ENCODE data around the gene CD274.
"Not testable (repeated sequence)": the region's sequence is repeated elsewhere in the genome, so short reads cannot be mapped to it uniquely, and the experiment has no call there.

CD274 gene

DNA sequence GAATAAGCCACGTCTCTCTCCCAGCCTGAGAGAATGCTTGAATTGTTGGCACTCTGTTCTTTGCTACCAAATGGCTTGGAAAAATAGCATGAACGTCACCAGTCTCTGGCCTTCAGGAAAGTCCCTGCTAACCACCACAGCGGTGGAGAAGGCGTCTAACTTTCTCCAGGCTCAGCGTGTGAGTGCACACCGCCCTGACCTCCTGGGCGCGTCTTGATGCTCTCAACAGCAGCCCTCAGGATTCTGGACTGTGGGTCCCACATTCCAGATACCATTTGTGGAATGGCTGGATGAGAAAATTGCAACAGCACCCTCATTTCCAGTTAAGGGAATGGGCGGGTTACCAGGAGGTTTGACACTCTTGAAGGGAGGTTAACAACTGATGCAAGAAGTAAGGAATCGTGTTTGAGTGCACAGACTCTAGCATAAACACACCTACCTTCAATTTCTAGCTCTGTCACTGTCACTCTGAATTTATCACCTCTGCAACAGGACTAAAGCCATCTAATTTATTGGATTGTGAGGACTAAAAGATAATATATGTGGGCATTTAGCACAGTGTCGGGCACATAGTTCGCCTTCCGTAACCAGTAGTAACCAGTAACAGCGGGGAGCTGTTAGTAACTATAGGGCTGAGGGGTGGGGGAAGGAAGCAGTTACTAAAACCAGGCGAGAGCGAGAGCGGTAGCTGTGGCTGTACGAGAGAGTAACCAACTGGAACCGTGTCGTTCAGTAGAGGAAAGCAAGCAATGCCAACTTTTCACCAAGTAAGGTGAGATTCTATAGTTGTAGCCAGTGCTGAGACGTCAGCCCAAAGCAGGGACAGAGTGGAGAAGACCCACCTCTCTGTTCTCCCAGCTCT lies 11.8 kb upstream of the CD274 start:
- DNase-seq = no peak

DNA sequence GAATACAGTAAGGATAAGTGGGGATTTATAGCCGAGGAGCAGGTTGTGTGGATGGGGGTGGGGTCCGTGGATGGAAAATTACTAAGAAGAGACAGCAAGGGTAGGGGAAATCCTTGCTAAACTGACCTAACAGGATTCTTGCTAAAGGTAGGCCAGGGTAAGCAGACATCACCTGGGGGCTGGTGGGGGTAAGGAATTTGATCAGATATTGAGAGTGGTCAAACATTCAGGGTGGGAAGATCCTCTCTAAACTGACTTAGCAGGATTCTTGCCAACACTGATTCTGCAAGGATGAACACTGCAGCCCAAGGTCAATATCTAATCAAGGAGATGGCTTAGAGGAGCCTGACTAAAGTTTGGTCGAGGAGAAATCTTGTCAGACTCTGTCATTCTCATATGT lies 9.9 kb upstream of the CD274 start:
- DNase-seq = no peak

DNA sequence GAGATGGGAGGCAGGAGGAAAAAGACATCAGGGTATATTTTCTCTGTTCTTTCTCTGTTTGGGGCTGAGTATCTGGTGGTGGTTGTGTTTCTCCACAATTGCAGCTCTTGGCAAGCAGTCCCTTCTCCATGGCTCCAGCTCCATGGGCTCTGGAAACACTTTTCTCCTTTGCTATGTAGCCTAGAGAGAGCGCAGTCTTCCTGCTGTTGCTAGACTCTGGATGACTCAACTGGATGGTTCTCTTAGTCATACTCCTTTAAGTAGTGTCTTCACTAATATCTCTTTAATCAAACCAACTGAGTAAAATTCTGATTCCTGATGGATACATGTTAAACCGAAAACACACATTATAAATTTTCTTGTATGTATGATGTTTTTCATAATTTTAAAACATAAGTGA lies 9.3 kb upstream of the CD274 start:
- DNase-seq = no peak

DNA sequence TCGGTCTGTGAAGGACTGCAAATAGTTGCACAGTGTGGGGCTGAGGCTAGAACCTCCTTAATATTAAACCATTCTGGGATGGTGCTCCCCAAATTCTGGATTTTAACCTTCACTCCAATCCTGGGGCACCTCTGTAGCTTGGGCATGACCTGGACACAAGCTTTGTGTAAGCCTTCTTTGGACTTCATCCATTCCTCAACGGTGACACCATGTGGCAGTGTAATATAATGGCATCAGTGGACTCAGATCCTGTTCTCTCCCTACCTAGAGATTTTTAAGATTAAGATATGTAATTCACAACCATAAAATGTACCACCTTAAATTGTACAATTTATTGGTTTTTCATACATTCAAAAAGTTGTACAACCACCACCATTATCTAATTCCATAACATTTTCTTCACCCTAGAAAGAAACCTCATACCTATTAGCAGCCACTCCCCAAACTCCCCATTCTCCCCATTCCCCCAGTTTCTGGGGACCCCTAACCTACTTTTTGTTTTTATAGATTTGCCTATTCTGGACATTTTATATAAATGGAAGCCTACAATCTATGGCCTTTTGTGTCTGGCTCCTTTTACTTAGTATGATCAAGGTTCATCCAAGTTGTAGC lies 7.8 kb upstream of the CD274 start:
- no peak for DNase-seq

DNA sequence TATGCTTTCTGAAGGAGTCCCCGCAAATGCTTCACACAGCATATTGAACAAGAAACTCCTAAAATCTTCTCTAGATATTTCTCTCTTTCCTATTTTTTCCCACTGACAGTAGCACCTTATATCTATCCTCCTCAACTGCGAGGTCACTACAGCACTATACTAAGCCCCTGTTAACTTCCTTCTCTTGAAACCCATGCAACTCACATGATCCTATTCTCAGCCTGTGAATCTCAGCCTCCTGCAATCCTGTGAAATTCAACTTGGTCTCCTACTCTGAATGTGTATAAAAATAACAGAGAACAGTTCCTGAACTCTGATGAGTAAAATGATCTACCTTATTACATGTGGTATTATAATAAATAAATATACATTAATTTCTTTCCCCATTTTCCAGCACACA lies 6.5 kb upstream of the CD274 start:
- DNase-seq = no peak

DNA sequence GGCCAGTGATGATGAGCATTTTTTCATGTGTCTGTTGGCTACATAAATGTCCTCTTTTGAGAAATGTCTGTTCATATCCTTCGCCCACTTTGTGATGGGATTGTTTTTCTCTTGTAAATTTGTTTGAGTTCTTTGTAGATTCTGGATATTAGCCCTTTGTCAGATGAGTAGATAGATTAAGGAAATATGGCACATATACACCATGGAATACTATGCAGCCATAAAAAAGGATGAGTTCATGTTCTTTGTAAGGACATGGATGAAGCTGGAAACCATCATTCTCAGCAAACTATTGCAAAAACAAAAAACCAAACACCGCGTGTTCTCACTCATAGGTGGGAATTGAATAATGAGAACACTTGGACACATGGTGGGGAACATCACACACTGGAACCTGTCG lies 5.2 kb upstream of the CD274 start:
- not testable (repeated sequence) for DNase-seq

DNA sequence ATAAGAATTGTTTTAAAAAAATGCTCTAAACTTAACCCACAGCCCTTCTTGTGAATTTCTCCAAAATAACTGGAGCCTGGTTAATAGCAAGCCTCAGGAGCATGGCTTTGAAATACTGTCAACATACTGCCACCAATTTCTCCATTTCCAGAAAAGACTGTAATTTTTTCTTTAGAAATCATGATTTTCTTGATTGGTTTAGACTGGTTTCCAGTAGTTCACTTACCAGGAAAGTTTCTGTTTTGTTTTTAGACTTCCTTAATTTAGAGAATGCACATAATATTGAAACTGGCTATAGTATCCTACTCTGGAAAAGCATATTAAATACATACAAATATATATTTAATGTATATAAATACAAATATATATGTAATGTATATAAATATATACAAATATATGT lies 4.5 kb upstream of the CD274 start:
- no peak for DNase-seq

DNA sequence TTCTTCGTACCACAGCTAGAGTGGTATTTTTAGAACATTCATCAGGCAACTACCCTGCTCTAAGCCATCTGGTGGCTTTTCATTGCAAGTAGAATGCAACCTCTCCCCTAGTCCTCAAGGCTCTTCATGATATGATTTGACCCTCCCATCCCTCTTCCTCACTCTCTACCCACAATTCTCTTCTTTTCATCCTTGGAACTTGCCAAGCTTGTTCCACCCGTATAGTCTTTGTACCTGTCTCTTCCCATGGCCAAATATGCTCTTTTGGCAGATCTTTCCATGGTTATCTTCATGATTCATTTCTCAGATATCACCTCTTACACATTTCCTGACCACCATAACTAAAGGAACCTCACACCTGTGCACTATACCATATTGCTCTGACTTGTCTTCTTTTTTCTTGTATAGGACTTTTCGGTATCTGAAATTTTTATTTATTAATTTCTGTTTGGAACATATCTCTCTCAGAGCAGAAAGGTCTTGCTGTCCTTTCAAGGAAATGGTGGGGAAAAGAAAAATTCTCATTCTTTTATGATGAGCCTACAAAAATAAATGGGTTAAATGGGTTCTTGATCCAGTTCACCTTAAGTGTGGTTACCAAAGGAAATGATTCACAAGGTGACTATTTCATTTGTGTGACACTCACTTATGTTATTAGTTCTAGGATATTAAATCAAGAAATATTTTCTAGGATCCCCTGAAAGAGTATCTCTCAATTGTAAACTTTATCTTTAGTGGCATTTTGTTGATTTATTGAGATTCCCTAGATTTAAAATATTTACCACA lies 3.7 kb upstream of the CD274 start:
- DNase-seq = no peak

DNA sequence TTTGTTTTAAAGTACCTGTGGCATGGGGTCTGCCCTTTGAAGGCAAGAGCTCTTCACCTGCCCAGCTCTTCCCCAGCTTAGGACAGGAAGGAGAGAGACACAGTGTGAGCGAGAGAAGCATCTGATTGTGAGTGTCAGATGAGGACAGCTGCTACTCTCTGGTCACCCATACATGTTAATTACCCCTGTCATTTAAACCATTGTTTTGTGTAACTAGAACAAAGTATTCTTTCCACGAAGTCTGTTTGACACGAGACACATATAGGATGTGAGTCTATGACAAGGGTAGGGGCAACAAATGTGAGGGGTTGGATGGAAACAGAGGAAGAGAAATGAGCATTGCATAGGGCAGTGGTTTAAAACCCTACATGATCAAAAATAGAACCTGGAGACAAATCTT lies 3.0 kb upstream of the CD274 start:
- no peak for DNase-seq

DNA sequence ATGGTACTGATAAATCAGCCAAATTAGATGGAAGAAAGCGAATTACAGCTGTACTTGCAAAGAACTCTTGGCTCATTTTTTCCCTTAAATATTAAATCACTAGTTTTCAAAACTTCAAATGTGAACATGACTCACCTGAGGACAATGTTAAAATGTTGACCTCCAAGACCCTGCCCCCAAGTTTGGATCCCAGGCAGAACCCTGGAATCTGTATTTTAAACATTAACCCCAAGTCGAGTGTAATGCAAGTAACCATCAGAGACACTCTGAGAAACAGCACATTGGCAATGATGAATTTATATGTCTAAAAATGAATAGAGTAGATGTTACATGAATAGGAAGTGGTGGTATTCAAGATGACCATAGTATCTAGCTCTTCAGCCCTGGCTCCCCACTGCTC lies 2.3 kb upstream of the CD274 start:
- DNase-seq = no peak

DNA sequence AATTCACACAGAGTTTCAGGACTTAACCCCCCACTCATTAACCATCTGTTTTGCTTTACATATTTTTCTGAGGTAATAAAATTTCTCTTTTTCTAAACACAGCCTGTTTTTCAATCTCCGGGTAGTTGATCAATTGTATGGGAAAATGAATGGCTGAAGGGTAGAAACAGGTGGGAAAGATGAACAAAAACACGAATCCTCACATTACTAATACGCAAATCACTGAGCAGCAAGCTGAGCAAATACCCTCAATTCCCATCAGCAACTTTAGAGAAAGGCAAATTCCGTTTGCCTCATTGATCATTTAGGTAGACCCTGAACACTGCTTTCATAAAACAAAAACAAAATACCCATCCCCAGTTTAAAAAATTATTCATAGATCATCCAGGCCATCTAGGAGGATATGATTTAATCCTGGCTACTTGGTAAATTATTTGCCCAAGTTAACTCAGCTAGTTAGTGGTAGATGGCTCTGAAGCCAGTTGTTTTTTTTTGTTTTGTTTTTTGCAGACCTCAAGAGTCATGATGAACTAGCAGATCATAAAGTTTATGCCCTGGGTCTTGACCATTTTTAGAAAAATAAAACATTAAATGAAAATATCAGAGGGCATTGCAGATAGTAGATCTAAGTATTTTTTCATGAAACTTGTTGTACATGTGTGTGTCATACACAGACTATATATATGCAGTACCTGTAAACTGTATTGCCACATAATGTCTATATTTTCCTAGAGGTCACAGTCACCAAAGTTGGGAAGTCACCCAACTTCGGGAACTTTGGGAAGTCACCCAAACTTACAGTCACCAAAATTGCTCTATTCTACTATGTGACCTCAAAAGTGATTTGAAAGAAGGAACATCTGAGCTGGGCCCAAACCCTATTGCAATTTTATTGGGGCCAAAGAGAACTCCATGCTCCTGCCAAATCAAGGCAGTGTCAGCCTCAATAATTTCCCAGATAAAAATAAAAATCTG lies 1.6 kb upstream of the CD274 start:
- DNase-seq = no peak

DNA sequence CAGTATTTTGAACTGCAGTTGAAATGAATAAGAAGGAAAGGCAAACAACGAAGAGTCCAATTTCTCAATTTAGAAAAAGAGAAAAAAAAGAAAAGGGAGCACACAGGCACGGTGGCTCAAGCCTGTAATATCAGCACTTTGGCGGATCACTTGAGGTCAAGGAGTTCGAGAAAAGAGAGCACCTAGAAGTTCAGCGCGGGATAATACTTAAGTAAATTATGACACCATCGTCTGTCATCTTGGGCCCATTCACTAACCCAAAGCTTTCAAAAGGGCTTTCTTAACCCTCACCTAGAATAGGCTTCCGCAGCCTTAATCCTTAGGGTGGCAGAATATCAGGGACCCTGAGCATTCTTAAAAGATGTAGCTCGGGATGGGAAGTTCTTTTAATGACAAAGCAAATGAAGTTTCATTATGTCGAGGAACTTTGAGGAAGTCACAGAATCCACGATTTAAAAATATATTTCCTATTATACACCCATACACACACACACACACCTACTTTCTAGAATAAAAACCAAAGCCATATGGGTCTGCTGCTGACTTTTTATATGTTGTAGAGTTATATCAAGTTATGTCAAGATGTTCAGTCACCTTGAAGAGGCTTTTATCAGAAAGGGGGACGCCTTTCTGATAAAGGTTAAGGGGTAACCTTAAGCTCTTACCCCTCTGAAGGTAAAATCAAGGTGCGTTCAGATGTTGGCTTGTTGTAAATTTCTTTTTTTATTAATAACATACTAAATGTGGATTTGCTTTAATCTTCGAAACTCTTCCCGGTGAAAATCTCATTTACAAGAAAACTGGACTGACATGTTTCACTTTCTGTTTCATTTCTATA lies 602 bp upstream of the CD274 start:
- no peak for DNase-seq

DNA sequence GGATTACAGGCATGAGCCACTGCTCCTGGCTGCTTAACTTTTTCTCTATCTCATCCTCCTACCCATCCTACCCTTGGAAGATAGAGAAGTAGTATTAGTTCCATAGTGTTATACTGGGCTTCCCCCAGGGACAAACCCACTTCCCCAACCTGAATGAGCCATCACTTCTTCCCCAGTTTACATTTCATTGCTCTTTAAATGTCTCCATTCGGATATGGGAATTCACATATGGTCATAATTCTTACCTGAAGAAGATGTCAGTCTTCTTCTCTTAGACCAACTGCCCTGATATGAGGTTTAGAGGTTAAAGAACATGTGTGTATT lies 1.9 kb downstream of the CD274 start:
- DNase-seq = no peak

DNA sequence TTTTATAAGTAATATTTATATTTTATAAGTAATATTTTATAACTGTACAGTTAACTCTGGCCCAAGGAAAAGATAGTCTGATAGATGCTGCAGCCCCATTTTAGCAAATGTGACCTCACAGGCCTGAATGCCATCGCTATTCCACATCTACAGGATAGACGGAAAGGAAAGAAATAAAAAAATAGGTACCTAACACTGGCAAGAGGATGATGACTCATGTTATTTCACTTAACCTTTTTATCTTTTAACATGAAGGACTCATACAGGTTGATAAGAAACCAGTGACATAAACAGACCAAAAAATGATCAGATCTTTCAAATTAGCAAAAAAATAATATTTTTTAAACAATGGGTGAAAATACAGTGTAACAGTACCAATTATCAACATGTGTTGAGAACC lies 2.7 kb downstream of the CD274 start:
- DNase-seq = no peak

DNA sequence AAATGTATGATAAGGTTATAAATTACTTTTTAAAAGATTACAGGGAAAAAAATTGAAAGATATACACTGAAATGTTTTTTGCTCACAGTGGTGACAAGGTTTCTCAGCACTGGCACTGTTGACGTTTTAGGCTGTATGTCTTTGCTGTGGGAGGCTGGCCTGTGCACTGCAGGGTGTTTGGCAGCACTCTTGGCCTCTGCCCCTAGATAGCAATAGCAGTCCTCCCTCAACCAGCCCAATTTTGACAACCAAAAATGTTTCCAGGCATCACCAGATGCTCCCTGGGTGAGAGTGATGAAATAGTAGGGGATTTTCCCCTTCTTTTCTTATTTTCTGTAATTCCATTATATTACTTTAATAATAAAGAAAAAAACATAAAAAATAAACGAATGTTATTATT lies 3.3 kb downstream of the CD274 start:
- DNase-seq = no peak

DNA sequence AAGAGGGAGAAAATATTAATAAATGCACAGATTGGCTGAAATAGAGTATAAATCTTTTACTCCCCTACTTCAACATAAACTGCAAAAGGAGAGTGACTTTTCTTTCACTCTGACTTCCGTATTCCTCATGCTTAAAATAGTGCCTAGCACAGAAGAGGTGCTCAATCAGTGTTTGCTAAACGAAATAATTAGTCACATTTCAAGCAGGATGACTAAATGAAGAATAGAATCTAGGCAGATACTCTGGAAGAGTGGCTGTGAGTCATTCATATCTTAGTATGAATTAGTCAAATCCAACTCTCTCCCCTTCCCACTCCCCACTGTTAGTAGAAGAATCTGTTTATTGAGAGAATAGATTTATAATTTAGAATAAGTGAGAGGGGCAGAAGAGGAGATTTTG lies 4.8 kb downstream of the CD274 start:
- DNase-seq = no peak

DNA sequence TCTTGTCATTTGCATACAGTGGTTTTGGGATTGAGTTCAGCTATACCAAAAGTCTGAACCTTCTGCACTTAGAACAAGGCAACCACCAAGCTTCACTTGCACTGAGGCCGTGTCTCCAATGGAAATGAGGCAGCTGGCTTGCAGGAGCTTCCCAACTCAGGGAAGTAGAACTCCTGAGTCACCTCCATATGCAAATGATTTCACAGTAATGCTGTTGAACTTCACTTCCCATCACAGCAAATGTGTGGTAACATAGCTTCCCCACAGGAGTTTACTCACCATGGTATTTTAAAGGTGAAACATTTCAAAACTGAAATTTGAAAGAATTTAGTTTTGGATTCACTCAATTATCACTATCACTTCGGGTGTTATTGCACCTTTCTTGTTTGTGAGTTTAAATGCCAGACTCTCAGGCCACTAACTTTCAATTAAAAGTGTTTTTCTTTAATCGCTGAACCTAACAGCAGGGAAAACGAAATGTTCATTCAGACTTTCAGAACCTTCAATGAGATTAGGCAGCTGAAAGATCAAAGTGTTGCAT lies 9.0 kb downstream of the CD274 start:
- no peak for DNase-seq

DNA sequence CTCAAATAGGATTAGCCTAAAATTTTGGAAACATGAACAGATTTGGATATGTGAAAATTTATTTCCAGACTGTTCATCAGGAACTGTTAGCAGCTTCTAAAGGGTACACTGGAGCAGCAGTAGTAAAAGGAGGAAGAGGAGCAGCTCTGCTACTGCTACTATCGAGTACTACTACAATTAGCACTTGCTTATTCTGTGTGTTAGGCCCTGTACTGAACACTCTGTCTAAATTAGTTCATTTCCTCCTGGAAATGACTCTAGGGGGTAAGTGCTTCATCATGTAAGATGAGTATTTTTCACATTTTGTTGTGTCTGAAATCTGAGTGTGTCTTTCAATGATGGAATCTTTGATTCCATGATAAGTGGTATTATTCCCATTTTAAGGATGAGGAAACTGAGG lies 9.8 kb downstream of the CD274 start:
- DNase-seq = no peak

DNA sequence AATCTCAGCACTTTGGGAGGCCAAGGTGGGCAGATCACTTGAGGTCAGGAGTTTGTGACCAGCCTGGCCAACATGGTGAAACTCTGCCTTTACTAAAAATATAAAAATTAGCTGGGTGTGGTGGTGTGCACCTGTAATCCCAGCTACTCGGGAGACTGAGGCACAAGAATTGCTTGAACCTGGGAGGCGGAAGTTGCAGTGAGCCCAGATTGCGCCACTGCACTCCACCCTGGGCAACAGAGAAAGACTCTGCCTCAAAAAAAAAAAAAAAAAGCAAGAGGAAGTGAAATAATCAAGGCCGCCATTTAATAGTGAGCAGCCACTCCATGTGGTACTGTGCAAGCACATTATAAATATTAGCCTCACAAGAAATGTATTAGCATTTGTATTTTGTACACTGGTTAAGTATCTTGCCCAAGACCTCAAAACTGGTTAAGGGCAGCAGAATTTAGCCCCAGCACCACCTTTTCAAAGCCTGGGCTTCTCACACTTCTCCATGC lies 14.5 kb downstream of the CD274 start:
- not testable (repeated sequence) for DNase-seq

DNA sequence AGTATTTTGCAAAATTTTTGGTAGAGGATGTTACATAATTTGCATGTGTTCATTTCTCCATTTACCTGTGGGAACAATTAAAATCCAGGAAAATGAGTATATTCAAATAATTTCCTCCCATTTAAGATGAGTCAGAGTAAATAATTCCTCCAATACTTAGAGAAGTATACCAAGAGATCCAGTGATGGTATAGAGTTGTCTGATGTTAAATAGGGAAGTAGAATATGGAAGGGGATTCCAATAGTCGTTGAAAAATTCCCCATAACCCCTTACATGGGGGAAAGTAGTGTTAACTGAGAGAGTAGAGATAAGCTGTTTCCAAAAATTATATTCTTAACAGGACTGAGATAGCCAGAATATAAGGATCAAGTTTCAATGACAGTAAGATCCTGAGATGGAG lies 15.7 kb downstream of the CD274 start:
- DNase-seq = no peak

DNA sequence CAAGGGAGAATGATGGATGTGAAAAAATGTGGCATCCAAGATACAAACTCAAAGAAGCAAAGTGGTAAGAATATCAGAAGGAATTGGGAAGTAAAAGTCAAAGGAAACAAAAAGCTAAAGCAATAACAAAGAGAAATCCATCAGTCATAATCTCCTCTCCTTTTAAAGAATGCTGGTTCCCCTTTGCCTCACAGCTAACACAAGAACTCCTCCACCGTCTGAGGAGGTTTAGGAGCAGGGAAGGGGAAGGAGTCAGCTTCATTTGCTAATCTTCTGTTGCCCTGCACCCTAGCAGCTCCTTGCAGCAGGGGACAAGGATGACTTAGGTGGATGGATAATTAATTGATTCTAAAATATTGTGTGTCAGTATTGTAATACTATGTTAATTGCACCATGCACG lies 16.4 kb downstream of the CD274 start:
- DNase-seq = no peak

DNA sequence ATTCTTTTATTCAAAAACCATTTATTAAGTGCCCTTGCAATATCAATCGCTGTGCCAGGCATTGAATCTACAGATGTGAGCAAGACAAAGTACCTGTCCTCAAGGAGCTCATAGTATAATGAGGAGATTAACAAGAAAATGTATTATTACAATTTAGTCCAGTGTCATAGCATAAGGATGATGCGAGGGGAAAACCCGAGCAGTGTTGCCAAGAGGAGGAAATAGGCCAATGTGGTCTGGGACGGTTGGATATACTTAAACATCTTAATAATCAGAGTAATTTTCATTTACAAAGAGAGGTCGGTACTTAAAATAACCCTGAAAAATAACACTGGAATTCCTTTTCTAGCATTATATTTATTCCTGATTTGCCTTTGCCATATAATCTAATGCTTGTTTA lies 18.5 kb downstream of the CD274 start:
- DNase-seq = no peak
